Thymus (tissue), 11 donors: ENCODE measurements around the gene OOSP4A. TPM values are rescaled to one million over a fixed set of nuclear protein-coding genes. Genes with fewer than 3 reads are reported as not detected.

Experiments
- DNase-seq, 9 donors: peaks; one replicate each; pipeline ENCODE4 v3.0.0-alpha.2; 2013; ENCODE audit warnings: low spot score in 9 of 9, low read depth in 6 of 9, missing footprints in 1 of 9
- H3K27ac ChIP-seq, 2 donors: one replicate each; pipeline ENCODE4 v1.5.1; 2013; ENCODE audit warnings: control low read depth in 1 of 2, low read depth in 1 of 2, low read length in 1 of 2, mild to moderate bottlenecking in 1 of 2, moderate library complexity in 1 of 2
- H3K27me3 ChIP-seq, 2 donors: one replicate each; pipeline ENCODE4 v1.5.1; 2013; ENCODE audit warnings: low read length in 1 of 2; ENCODE audit not compliant: control insufficient read depth in 2 of 2, insufficient read depth in 1 of 2
- H3K36me3 ChIP-seq, 2 donors: one replicate each; pipeline ENCODE4 v1.5.1; 2013; ENCODE audit warnings: low read length in 1 of 2, mild to moderate bottlenecking in 1 of 2, moderate library complexity in 1 of 2; ENCODE audit not compliant: control insufficient read depth in 2 of 2, insufficient read depth in 2 of 2
- H3K4me1 ChIP-seq, 2 donors: one replicate each; pipeline ENCODE4 v1.5.1; 2013; ENCODE audit warnings: low read length in 2 of 2; ENCODE audit not compliant: control insufficient read depth in 2 of 2, insufficient read depth in 2 of 2
- H3K4me3 ChIP-seq, 2 donors: one replicate each; pipeline ENCODE4 v1.5.1; 2013; ENCODE audit warnings: low read length in 2 of 2, control low read depth in 1 of 2, mild to moderate bottlenecking in 1 of 2
- H3K9me3 ChIP-seq, 2 donors: one replicate each; pipeline ENCODE4 v1.5.1; 2013; ENCODE audit warnings: low read length in 1 of 2, mild to moderate bottlenecking in 1 of 2; ENCODE audit not compliant: control insufficient read depth in 2 of 2, insufficient read depth in 1 of 2
- WGBS: extraction: QIAGEN DNeasy Blood & Tissue Kit; methylation state at CpG from one replicate; pipeline ENCODE4 v1.1.7; 2013; 5-methylcytosine and 5-hydroxymethylcytosine counted together
- polyA plus RNA-seq: library from polyadenylated mRNA; stranded (reverse); fragments of 200-250 nt; gene quantifications from one replicate; pipeline ENCODE4 v1.2.3, GENCODE V29; 2013
- total RNA-seq: library from RNA; stranded (reverse); fragments of 120-200 nt; gene quantifications from one replicate; pipeline ENCODE4 v1.2.4, GENCODE V29; 2013
- donor health status: healthy.

Gene OOSP4A
- total and polyA plus RNA-seq, 2 donors = 0.18 TPM; not detected in 1

DNA sequence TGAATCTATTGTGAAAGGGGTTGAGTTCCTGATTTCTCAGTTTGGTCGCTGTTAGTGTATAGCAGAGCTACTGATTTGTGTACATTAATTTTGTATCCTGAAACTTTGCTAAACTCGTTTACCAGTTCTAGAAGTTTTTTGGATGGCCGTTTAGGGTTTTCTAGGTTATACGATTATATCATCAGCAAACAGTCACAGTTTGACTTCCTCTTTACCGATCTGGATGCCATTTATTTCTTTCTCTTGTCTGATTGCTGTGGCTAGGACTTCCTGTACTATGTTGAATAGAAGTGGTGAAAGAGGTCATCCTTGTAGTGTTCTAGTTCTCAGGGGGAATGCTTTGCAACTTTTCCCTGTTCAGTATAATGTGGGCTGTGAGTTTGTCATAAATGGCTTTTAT lies 28.6 kb downstream of the OOSP4A start:
- Histone ChIP-seq H3K4me1 (no peaks in the 10 kb centered on the region), H3K36me3 (no peaks in the 10 kb centered on the region), H3K9me3 (no peaks in the 10 kb centered on the region), H3K27me3 (no peaks in the 10 kb centered on the region), H3K27ac (no peak overlapping the region), H3K4me3 (no peak overlapping the region)
- no peak for DNase-seq
- 27% methylated on average over 5 of the region's 5 CpGs for WGBS

DNA sequence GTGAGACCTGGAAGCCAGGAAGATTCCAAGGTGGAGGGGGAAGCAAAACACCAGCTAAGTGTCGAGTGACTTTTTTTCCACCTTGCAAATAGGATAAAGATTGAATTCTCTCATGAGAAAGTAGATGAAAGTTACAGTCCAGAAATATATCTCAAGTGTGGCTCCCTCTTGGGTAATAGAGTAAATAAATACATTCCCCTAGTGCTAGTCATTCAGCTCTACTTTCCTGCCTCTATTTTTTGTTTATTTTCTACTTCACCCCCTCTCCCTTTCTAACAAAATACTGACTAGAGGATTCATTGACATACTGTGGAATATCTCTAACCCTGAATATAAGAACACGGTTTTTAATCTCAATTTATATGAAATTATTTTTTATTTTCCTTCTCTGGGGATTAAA lies 34.0 kb downstream of the OOSP4A start:
- Histone ChIP-seq H3K9me3 (no peaks in the 10 kb centered on the region), H3K36me3 (no peaks in the 10 kb centered on the region), H3K27me3 (no peaks in the 10 kb centered on the region), H3K27ac (no peak overlapping the region), H3K4me1 (no peaks in the 10 kb centered on the region), H3K4me3 (no peak overlapping the region)
- no peak for DNase-seq
- 91% methylated on average over 2 of the region's 2 CpGs for WGBS

DNA sequence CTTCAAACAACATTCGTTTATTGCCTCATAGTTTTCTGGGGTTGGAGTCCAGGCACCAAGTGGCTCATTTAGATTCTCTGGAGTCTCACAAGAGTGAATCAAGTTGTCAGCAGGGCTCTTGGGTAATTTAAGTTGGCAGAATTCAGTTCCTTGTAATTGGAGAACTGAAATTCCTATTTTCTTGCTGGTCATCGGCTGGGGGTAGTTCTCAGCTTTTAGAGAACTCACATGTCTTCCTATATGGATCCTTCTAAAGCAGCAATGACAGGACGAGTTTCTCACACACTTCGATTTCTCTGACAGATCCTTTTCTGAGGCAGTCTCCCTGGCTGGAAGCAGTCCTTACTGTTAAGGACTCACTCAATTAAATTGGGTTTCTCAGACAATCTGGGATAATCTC lies 35.9 kb downstream of the OOSP4A start:
- no peaks in the 10 kb centered on the region for H3K36me3 ChIP-seq
- H3K27ac ChIP-seq = no peak overlapping the region
- WGBS = 96% methylated on average over 4 of the region's 4 CpGs
- H3K4me3 ChIP-seq = no peak overlapping the region
- H3K27me3 ChIP-seq = no peaks in the 10 kb centered on the region
- H3K4me1 ChIP-seq = no peaks in the 10 kb centered on the region
- no peaks in the 10 kb centered on the region for H3K9me3 ChIP-seq
- DNase-seq = no peak

DNA sequence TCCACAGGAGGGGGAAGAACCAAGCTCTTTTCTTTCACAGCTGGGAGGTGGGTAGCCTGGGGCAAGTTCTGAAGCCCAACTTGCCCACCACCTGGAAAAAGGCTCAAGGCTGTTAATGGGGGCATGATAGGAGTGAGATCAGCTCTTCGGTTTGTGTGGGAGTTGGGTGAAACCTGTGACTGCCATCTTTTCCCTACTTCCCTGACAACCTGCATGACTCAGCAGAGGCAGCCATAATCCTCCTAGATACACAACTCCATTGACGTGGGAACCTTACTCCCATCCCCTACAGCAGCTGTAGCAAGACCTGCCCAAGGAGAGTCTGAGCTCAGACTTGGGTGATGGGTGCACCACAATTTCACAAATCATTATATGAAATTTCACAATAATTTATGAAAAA lies 39.9 kb downstream of the OOSP4A start:
- H3K36me3 ChIP-seq = no peaks in the 10 kb centered on the region
- H3K4me1 ChIP-seq = no peaks in the 10 kb centered on the region
- H3K27me3 ChIP-seq = no peaks in the 10 kb centered on the region
- no peak for DNase-seq
- H3K9me3 ChIP-seq = no peaks in the 10 kb centered on the region
- H3K4me3 ChIP-seq = no peak overlapping the region
- WGBS = 98% methylated on average over 2 of the region's 2 CpGs
- H3K27ac ChIP-seq = no peak overlapping the region

DNA sequence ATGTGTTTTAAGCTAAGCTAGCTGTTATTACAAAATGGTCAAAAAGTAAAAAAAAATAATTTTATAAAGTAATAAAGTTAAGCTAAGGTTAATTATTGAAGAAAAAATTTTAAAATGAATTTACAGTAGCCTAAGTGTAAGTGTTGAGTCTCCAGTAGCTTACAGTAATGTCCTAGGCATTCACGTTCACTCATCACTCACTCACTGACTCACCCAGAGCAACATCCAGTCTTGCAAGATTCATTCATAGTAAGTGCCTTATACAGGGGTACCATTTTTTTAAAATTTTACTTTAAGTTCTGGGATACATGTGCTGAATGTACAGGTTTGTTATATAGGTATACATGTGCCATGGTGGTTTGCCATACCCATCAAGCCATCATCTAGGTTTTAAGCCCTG lies 41.5 kb downstream of the OOSP4A start:
- H3K4me1 ChIP-seq = no peaks in the 10 kb centered on the region
- H3K27me3 ChIP-seq = no peaks in the 10 kb centered on the region
- no peaks in the 10 kb centered on the region for H3K9me3 ChIP-seq
- H3K36me3 ChIP-seq = no peaks in the 10 kb centered on the region
- DNase-seq = no peak
- 97% methylated on average over 1 of the region's 1 CpG for WGBS
- H3K4me3 ChIP-seq = no peak overlapping the region
- H3K27ac ChIP-seq = no peak overlapping the region

DNA sequence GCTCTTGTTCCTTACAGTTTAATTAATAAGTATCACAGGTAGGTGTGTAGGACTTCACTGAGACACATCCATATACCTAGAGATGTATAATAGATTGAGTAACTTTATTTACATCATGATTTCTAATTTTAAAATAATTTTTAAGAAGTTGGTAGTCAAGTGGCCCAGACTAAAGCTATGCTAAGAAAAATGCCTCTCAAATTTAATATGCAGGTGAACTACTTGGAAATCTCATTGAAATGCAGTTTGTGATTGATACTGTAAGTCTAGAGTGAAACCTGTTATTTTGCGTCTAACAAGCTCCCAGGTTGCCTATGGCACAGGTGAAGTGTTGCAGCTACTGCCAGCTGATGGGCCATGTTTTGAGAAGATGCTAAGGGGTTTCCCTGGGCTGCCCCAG lies 53.0 kb downstream of the OOSP4A start, which contains the start of gene OOSP4B:
TSS of gene OOSP4B (plus strand) at position 301 of the 400 bp plus-strand sequence.
- 93% methylated on average over 1 of the region's 1 CpG for WGBS
- no peaks in the 10 kb centered on the region for H3K36me3 ChIP-seq
- H3K4me3 ChIP-seq = no peak within 1 kb of the TSS
- H3K27ac ChIP-seq = no peak within 1 kb of the TSS
- no peaks in the 10 kb centered on the region for H3K4me1 ChIP-seq
- H3K9me3 ChIP-seq = no peaks in the 10 kb centered on the region
- no peak for DNase-seq
- H3K27me3 ChIP-seq = no peaks in the 10 kb centered on the region

DNA sequence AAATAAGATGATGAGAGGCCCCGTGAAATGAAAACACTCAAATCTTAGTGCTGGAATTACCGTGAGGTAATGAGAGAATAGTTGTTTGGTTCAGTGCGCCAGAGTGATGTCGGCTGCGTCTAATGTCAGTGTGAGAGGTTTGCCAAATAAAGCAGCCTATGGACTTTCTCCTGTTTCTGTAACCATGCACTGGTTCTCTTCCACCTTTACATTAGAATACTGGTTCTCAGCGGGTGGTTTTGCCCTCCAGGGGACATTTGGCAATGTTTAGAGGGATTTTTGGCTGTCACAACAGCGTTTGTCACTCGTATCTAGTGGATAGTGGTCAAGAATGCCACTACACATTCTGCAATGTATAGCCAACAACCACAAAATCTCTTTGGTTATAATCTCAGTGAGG lies 54.2 kb downstream of the OOSP4A start:
- no peaks in the 10 kb centered on the region for H3K27me3 ChIP-seq
- 93% methylated on average over 8 of the region's 8 CpGs for WGBS
- H3K4me1 ChIP-seq = no peaks in the 10 kb centered on the region
- no peaks in the 10 kb centered on the region for H3K36me3 ChIP-seq
- no peak overlapping the region for H3K27ac ChIP-seq
- H3K9me3 ChIP-seq = no peaks in the 10 kb centered on the region
- no peak overlapping the region for H3K4me3 ChIP-seq
- no peak for DNase-seq

Other genes with a start within 250 kb of the OOSP4A start
- 9.4 TPM for gene STX3, start 208.7 kb upstream of the OOSP4A start, total RNA-seq
- gene STX3, start 208.7 kb upstream of the OOSP4A start, polyA plus RNA-seq = 14.1 TPM
- gene MRPL16, start 153.3 kb upstream of the OOSP4A start, total RNA-seq = 58.1 TPM
- gene MRPL16, start 153.3 kb upstream of the OOSP4A start, polyA plus RNA-seq = 67.7 TPM
- not detected for gene CBLIF, start 118.5 kb upstream of the OOSP4A start, total RNA-seq
- gene CBLIF, start 118.5 kb upstream of the OOSP4A start, polyA plus RNA-seq = 0.05 TPM
- gene TCN1, start 97.5 kb upstream of the OOSP4A start, total RNA-seq = 2.1 TPM
- gene TCN1, start 97.5 kb upstream of the OOSP4A start, polyA plus RNA-seq = 1.4 TPM
- gene OOSP3, start 85.3 kb upstream of the OOSP4A start, total RNA-seq = not detected
- 0.05 TPM for gene OOSP3, start 85.3 kb upstream of the OOSP4A start, polyA plus RNA-seq
- gene OOSP1, start 25.6 kb upstream of the OOSP4A start, total RNA-seq = not detected
- not detected for gene OOSP1, start 25.6 kb upstream of the OOSP4A start, polyA plus RNA-seq
- gene OOSP4B, start 53.1 kb downstream of the OOSP4A start, total RNA-seq = not detected
- gene OOSP4B, start 53.1 kb downstream of the OOSP4A start, polyA plus RNA-seq = 0.07 TPM
- not detected for gene OOSP2, start 76.4 kb downstream of the OOSP4A start, total RNA-seq
- gene OOSP2, start 76.4 kb downstream of the OOSP4A start, polyA plus RNA-seq = 0.14 TPM
- 7.8 TPM for gene MS4A3, start 92.6 kb downstream of the OOSP4A start, total RNA-seq
- 2.2 TPM for gene MS4A3, start 92.6 kb downstream of the OOSP4A start, polyA plus RNA-seq
- 0.42 TPM for gene MS4A2, start 124.6 kb downstream of the OOSP4A start, total RNA-seq
- 0.05 TPM for gene MS4A2, start 124.6 kb downstream of the OOSP4A start, polyA plus RNA-seq
- 102 TPM for gene MS4A6A, start 219.1 kb downstream of the OOSP4A start, total RNA-seq
- gene MS4A6A, start 219.1 kb downstream of the OOSP4A start, polyA plus RNA-seq = 174 TPM